GM18861 (cell line): Measurements from ENCODE around the gene HOXA11.

Source experiments
- ATAC-seq: cut with Tn5 transposase; IDR thresholded peaks from one replicate; pipeline ENCODE4 v1.9.1; 2021; ENCODE audit not compliant: unreplicated experiment

Gene HOXA11

GRCh38 chr7:27207348-27207985 is 22.4 kb upstream of the HOXA11 start:
- no peak for ATAC-seq

- ATAC-seq: no peak
Observed at GRCh38 chr7:27205325-27206280, 20.6 kb upstream of the HOXA11 start.

GRCh38 chr7:27204851-27205322 is 19.9 kb upstream of the HOXA11 start:
- ATAC-seq: no peak

- ATAC-seq: no peak
Observed at GRCh38 chr7:27203964-27204594, 19.0 kb upstream of the HOXA11 start.

GRCh38 chr7:27203365-27203953 is 18.4 kb upstream of the HOXA11 start:
- ATAC-seq: no peak

- ATAC-seq: no peak
Observed at GRCh38 chr7:27202862-27203134, 17.8 kb upstream of the HOXA11 start.

GRCh38 chr7:27202018-27202861 is 17.2 kb upstream of the HOXA11 start:
- no peak for ATAC-seq

- ATAC-seq: no peak
Observed at GRCh38 chr7:27201580-27202017, 16.6 kb upstream of the HOXA11 start.

- no peak for ATAC-seq
Observed at GRCh38 chr7:27200761-27201579, 15.9 kb upstream of the HOXA11 start.

- ATAC-seq: peak; percentile 59
Observed at GRCh38 chr7:27199849-27200760, 15.1 kb upstream of the HOXA11 start, which contains the start of gene HOXA13. HOXA13 (minus strand) TSS chr7:27200091; CDS start chr7:27200077, 14 bp downstream.

GRCh38 chr7:27198871-27199801 is 14.1 kb upstream of the HOXA11 start:
- ATAC-seq: no peak

GRCh38 chr7:27198138-27198841 is 13.3 kb upstream of the HOXA11 start:
- ATAC-seq: no peak

- no peak for ATAC-seq
Observed at GRCh38 chr7:27197137-27198042, 12.4 kb upstream of the HOXA11 start.

- ATAC-seq: no peak
Observed at GRCh38 chr7:27196287-27196767, 11.3 kb upstream of the HOXA11 start.

- ATAC-seq: no peak
Observed at GRCh38 chr7:27194686-27195379, 9.8 kb upstream of the HOXA11 start.
